Measurements from ENCODE around the gene LSAMP.

- TF ChIP-seq EZH2 (IDR thresholded peaks at IDR 0.05; ENCODE audit: low read length, unreplicated experiment) = no peak
- TF ChIP-seq, protein P1, sequence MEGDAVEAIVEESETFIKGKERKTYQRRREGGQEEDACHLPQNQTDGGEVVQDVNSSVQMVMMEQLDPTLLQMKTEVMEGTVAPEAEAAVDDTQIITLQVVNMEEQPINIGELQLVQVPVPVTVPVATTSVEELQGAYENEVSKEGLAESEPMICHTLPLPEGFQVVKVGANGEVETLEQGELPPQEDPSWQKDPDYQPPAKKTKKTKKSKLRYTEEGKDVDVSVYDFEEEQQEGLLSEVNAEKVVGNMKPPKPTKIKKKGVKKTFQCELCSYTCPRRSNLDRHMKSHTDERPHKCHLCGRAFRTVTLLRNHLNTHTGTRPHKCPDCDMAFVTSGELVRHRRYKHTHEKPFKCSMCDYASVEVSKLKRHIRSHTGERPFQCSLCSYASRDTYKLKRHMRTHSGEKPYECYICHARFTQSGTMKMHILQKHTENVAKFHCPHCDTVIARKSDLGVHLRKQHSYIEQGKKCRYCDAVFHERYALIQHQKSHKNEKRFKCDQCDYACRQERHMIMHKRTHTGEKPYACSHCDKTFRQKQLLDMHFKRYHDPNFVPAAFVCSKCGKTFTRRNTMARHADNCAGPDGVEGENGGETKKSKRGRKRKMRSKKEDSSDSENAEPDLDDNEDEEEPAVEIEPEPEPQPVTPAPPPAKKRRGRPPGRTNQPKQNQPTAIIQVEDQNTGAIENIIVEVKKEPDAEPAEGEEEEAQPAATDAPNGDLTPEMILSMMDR (conservative IDR thresholded peaks at IDR 0.05; ENCODE audit: low read depth, low read length) = no peak
Measured at GRCh38 chr3:116338713-116339112, 106.6 kb downstream of the LSAMP start.

Data from PC-3 (cell line).